Activated T-cell treated with anti-CD3 and anti-CD28 coated beads for 4 hours (primary cell): Measurements from ENCODE around the gene SF1.

Experiments
- DNase-seq: peaks from one replicate; pipeline ENCODE4 v3.0.0-alpha.2; 2020

Gene SF1

DNA sequence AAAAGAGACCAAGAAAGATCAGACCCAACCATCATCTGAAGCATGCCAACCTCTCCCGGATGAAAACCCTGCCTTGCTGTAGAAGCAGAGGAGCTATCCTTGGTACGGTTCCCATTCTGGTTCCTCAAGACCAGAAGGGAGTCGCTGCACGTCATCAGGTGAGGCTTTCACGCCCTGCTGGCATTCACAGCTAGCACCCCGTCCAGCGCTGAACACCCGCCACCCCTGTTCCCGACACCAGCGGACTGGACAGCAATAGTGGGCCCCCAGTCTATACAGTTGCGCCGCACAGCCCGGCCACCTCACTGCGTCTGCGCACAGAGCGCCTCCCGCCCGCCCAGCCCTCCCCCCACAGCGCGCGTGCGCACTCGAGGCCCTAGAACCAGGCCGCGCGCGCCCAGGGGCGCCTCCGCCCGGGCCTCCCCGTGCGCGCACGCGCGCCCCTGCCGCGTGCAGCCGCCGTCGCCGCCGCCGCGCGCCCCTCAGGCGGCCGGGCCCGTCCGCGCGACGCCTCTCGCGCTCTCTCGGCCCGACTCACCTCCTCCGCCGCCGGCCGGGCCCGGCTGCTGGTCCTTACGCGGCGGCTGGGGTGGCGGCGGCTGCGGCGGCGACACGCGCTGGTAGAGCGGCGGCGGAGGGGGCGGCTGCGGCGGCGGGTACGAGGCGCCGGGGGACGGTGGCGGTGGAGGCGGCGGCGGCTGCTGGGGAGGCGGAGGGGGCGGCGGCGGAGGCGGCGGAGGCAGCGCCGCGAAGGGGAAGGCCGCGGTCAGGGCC lies 706 bp downstream of the SF1 start:
- peak; percentile 65 for DNase-seq

DNA sequence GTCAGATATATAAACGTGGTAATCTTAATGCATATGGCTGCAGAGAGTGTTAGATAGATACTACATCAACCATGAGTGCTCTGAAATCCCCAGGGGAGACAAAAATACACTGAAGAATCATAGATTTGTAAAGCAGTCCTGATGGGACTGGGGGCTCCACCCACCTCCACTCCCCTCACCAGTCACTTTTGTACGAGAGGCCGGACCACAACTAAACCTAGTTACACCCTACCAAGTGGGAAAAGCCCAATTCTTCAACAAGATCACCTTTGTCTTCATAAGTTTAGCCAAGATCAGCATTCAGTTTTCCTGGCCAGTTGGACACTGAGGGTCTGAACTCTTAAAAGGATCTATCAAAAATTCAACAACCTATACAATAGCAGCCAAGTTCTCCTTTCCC lies 1.5 kb downstream of the SF1 start:
- no peak for DNase-seq

DNA sequence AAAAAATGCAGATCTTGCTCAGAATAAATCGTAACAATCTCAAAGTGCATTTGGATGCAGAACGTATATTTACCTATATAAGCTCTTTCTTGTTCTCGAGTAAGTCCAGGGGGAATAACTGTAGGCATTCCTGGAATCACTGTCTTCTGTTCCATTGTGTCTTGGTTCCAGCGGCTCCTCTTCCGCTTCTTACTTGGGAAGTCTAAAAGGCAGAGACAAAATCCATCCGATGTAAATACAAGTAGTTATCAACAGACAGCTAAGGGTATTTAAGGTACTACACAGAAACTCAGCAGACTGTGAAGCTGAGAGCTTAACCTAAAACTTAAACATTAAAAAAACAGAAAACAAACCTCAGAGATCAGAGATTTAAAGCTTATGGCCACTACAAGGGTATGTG lies 1.9 kb downstream of the SF1 start:
- DNase-seq: no peak

- DNase-seq: no peak
These were observed 4.2 kb downstream of the SF1 start for GRCh38 chr11:64774144-64774543.

GRCh38 chr11:64772303-64773018 lies 5.9 kb downstream of the SF1 start:
- no peak for DNase-seq

GRCh38 chr11:64771861-64772260 lies 6.5 kb downstream of the SF1 start:
- DNase-seq: no peak

- no peak for DNase-seq
These were observed 8.2 kb downstream of the SF1 start for GRCh38 chr11:64770120-64770519.

GRCh38 chr11:64769283-64769682 lies 9.1 kb downstream of the SF1 start:
- no peak for DNase-seq

DNA sequence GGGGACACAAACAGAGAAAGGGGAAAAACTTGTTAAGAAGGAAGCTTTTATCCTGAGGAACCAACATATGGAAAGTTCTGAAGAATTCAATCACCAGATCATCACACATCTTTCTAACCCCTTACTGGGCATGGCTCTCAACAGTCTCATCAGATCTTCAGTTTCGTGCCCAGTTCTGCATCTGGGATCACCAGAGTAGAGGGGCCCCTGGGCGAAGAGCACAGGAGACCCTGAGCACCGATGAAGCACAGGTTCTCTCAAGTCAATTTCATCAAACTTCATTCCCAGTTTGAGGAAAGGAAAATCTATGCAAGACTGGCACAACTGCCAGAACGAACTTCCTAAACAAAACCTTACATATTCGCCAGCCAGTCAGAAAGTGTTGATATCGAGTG lies 10.0 kb downstream of the SF1 start:
- DNase-seq: no peak

GRCh38 chr11:64767344-64768299 lies 10.7 kb downstream of the SF1 start:
- peak; percentile 74 for DNase-seq

DNA sequence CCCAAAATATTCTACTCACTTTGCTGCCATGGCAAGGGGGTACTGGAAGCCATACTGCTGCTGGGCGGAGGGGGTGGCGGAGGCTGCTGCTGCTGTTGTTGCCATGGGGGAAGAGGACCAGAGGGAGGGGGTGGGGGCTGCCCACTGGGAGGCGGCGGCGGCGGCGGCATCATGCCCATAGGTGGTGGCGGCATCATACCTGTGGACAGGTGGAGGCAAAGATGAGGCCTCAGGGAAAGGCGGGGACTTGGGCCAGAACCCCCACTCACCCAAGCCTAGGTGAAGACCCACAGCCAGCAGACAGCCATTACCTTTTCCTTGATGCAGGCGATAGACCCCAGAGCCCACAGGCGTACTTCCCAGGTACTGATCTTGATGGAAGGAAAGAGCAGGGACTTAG lies 11.5 kb downstream of the SF1 start:
- no peak for DNase-seq

DNA sequence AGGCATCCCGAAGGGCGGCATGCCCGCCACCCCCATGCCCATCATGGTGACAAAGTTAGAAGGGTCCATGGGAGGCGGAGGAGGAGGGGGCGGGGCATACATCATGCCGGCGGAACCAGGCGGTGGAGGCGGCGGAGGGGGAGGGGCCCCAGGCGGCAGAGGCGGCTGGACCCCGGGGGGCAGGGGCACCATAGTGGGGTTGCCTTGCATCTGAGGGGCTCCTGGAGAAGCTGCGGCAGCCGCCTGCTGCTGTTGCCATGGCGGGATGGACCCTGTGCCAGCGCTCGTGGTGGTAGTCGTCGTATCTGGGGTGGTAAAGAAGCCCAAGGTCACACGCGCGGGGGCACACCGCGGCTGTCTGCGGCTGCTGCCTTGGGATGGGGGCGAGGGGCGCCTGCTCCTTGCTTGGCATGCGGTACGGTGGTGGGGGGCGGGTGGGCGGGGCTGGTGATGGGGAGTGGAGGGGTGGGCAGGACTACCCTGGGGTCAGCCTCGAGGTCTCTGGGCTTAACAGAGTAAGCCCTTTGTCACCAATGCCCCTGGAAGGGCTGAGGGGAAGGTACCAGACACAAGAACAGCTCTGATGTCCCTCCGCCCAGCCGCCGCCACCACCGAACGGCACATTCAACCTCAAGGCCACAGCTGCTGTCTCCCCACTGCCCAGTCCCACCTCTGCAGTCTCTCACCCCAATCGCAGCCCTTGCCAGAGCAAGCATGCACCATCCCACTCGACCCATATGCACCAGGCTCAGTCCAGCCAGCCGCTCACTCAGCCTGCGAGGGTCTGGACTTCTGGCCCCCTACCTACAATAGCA lies 12.3 kb downstream of the SF1 start:
- DNase-seq: no peak

- no peak for DNase-seq
These were observed 13.0 kb downstream of the SF1 start for GRCh38 chr11:64765291-64765850.

DNA sequence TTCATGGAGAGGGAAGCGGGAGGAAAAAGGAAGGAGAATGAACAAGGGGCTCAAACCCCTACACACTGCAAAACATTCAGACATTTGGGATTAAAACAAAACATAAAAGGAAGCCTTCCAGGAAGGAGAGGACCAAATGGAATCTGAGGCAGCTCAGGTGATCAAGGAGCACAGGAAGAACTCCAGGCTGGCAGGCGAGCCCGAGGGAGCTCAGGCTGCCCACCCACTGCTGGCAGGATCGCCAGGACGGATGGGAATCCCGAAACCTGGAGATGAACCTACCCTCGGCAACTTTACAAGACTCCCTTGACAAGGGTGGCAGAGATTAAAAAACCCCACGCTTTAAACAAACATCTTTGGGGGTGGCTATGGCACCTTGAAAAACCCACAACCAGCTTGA lies 13.6 kb downstream of the SF1 start:
- DNase-seq: no peak

DNA sequence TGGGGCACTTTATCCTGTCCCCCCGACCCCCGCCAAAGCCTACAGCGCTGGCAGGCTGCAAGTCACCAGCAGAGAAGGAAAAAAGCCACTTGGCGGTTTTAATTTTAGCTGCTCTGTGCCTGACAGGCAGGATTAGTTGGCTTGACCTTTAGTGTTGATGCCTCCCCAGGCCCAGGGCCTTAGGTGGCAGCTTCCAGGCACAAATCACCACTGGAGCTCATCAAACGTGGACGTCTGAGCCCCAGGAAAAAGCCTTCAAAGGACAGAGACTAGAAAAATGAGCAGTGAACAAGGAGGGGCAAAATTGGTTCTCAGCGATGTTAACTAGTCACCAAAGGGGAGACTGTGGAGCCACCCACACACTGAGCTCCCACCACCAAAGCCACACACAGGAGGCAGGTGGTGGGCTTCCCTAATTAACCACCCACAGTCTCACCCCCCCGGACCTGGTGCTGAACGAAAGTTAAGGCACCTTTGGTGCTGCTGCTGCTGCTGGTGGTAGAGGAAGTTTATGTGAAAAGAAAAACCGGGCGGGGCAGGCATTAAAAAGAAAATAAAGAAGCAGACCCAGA lies 14.2 kb downstream of the SF1 start:
- DNase-seq: peak; percentile 46

- no peak for DNase-seq
These were observed 14.8 kb downstream of the SF1 start for GRCh38 chr11:64763526-64764039.

DNA sequence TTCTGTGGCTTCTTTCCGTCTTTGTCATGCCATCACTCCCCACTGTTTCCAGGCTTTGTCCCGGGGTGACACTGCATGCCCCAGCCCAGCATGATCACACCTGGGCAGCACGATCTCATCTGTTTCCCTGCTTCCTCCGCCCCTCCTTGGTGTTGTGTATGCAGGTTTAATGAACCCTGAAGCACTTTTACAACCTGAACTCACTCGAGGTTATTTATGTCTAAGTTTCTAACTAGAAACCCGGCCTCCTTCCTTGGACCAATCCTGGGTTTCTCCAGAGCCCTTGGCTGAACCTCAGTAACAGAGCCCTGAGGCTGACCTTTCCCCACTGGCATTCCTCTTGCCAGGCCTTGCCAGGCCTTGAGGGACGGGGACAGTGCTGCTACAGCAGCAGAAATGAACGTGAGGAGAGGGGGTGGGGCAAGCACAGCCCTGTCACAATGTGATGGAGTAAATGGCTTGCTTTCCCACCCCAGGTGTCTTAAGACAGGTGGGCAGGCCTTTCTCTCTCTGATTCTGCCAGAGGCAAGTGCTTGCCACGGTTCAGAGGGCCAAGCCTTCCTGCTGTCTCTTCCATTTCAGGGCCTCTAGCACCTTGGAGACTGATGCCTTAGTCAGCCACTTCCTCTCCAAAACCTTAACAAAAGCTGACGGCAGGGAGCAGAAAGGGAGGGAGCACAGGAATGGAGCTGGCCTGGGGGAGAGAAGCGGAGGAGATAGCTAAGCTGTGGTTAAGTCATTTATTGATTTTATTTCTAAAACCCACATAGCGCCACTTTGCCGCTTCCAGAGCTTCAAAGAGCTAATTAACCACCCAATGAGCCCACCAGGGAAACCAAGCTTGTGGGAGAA lies 15.4 kb downstream of the SF1 start:
- DNase-seq: no peak

GRCh38 chr11:64762277-64762673 lies 16.1 kb downstream of the SF1 start:
- no peak for DNase-seq

DNA sequence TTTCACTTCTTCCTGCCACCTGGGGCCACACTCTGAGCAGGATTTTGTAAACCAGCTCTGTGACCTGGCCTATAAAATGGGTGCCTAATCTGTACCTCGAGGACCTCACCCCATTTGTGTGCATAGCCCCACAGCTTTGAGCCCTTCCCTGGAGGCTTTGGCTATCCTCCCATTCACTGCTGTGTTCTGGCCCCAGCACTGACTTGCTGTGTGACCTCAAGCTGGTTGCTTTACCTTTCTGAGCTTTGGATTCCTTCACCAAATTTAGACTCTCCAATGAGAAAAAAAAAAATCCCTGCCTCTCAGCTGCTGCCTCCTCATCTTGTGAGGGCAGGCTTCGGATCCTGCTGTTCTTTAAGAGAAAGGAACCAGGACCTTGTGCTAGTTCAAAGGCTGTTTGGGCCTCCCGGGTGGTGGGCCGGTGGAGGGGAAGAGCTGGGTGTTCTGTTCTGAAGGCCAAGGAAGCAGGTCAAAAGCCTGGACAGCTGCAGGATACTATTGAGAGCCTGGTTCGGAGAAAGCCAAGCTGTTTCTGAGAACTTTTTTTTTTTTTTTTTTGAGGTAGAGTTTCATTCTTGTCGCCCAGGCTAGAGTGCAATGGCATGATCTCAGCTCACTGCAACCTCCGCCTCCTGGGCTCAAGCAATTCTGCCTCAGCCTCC lies 17.5 kb downstream of the SF1 start:
- no peak for DNase-seq
